Fibroblast of lung (primary cell): ENCODE results near the gene RNASE2. TPM values are rescaled to one million over a fixed set of nuclear protein-coding genes. Genes with fewer than 3 reads are reported as not detected.

Experiments
- DNase-seq, 2 donors: peaks; one replicate each; pipeline versions ENCODE4 v3.0.0 to v3.0.0-alpha.2; 2010; ENCODE audit warnings: low read depth in 2 of 2
- H2AFZ ChIP-seq: 2 replicates; pipeline ENCODE4 v1.5.1; 2012; ENCODE audit warnings: low read length, control low read depth, inconsistent platforms
- H3K27ac ChIP-seq: 2 replicates; pipeline ENCODE4 v1.5.1; 2011; ENCODE audit warnings: low read length, control low read depth; ENCODE audit not compliant: insufficient read depth
- H3K27me3 ChIP-seq: 2 replicates; pipeline ENCODE4 v1.5.1; 2011; ENCODE audit warnings: mild to moderate bottlenecking, low read length; ENCODE audit not compliant: control insufficient read depth, insufficient read depth
- H3K36me3 ChIP-seq: 2 replicates; pipeline ENCODE4 v1.5.1; 2011; ENCODE audit warnings: low read length; ENCODE audit not compliant: control insufficient read depth, insufficient read depth
- H3K4me1 ChIP-seq: 2 replicates; pipeline ENCODE4 v1.5.1; 2011; ENCODE audit warnings: low read length; ENCODE audit not compliant: control insufficient read depth, insufficient read depth; ENCODE audit errors: extremely low read depth
- H3K4me2 ChIP-seq: 2 replicates; pipeline ENCODE4 v1.5.1; 2011; ENCODE audit warnings: low read length, control low read depth; ENCODE audit not compliant: insufficient read depth; ENCODE audit errors: extremely low read depth
- H3K4me3 ChIP-seq, 4 experiments: fragments of 200-600 bp in 1 of 4; sonication (generic) in 1 of 4; replicated peaks in 1 of 4; 2 replicates each; pipeline ENCODE4 v1.5.1; 2011 to 2016; ENCODE audit warnings: low read length in 4 of 4, low read depth in 3 of 4, mild to moderate bottlenecking in 3 of 4, control low read depth in 2 of 4, inconsistent platforms in 1 of 4, mixed read lengths in 1 of 4; ENCODE audit not compliant: insufficient read depth in 1 of 4; ENCODE audit errors: control extremely low read depth in 1 of 4
- H3K79me2 ChIP-seq: 2 replicates; pipeline ENCODE4 v1.5.1; 2012; ENCODE audit warnings: mild to moderate bottlenecking, low read length, inconsistent platforms; ENCODE audit not compliant: control insufficient read depth, insufficient read depth
- H3K9ac ChIP-seq: 2 replicates; pipeline ENCODE4 v1.5.1; 2011; ENCODE audit warnings: mild to moderate bottlenecking, low read length, control low read depth; ENCODE audit not compliant: insufficient read depth
- H3K9me3 ChIP-seq: 2 replicates; pipeline ENCODE4 v1.5.1; 2012; ENCODE audit warnings: low read depth, low read length; ENCODE audit not compliant: control insufficient read depth, insufficient read depth
- H4K20me1 ChIP-seq: 2 replicates; pipeline ENCODE4 v1.5.1; 2011; ENCODE audit warnings: low read length; ENCODE audit not compliant: control insufficient read depth, insufficient read depth; ENCODE audit errors: extremely low read depth
- CTCF ChIP-seq, 2 donors: IDR thresholded peaks in 1 of 2; conservative IDR thresholded peaks in 1 of 2; 1 replicate in 1 of 2; 2 replicates in 1 of 2; pipeline ENCODE4 v1.5.1; 2011 to 2012; ENCODE audit warnings: low read length in 2 of 2, control low read depth in 1 of 2, inconsistent platforms in 1 of 2, low read depth in 1 of 2, mild to moderate bottlenecking in 1 of 2
- EZH2 ChIP-seq: IDR thresholded peaks from 2 replicates; pipeline ENCODE4 v1.5.1; 2012; ENCODE audit warnings: low read length, control low read depth, mild to moderate bottlenecking; ENCODE audit errors: missing control alignments
- polyA plus RNA-seq, 2 donors: library from polyadenylated mRNA; depleted of rRNA in 1 of 2; stranded (reverse) in 1 of 2; unstranded in 1 of 2; fragments of >200 nt; gene quantifications; 2 replicates each; pipeline ENCODE4 v1.2.1, GENCODE V29; 2011 to 2012; ENCODE audit warnings: missing spikeins in 1 of 2
- total RNA-seq: library from RNA; depleted of rRNA; stranded (reverse); fragments of >200 nt; gene quantifications from 2 replicates; pipeline ENCODE4 v1.2.1, GENCODE V29; 2014

The RNASE2 gene
- total and polyA plus RNA-seq, 2 donors (not counting 1 experiment from before 2014, with no cell fraction given): not detected

- Histone ChIP-seq H3K9me3 (no peaks in the 10 kb centered on the region), H3K27me3 (no peaks in the 10 kb centered on the region), H3K36me3 (peaks cover 7% of the 10 kb centered on the region), H3K27ac (no peak overlapping the region), H3K9ac (no peak overlapping the region), H3K4me2 (no peak overlapping the region), H2AFZ (no peak overlapping the region), H3K79me2 (no peaks in the 10 kb centered on the region), H3K4me3 (no peak overlapping the region), H4K20me1 (no peaks in the 10 kb centered on the region), H3K4me1 (no peaks in the 10 kb centered on the region)
- DNase-seq: no peak
- no peak for TF ChIP-seq CTCF (conservative IDR thresholded peaks at IDR 0.05 in 1 of 2, IDR thresholded peaks at IDR 0.05 in 1 of 2; ENCODE audit: low read depth in 1 of 2, low read length in 2 of 2)
- TF ChIP-seq EZH2: no peak
Observed at GRCh38 chr14:20997564-20997963, 42.3 kb downstream of the RNASE2 start.

GRCh38 chr14:20998139-20998538, 42.9 kb downstream of the RNASE2 start:
- no peaks in the 10 kb centered on the region for H3K4me1 ChIP-seq

GRCh38 chr14:20998674-20999366, 43.5 kb downstream of the RNASE2 start, which contains the start of gene SLC39A2:
TSS of gene SLC39A2 (plus strand) at chr14:20999293. CDS start at chr14:20999447, 154 bp downstream.
- H3K27ac ChIP-seq: no peak within 1 kb of the TSS
- H3K9me3 ChIP-seq: no peaks in the 10 kb centered on the region
- no peak within 1 kb of the TSS for H3K4me2 ChIP-seq
- peaks cover 7% of the 10 kb centered on the region for H3K36me3 ChIP-seq
- no peaks in the 10 kb centered on the region for H3K4me1 ChIP-seq
- H4K20me1 ChIP-seq: no peaks in the 10 kb centered on the region
- TF ChIP-seq EZH2 (no peak), CTCF (conservative IDR thresholded peaks at IDR 0.05 in 1 of 2, IDR thresholded peaks at IDR 0.05 in 1 of 2; ENCODE audit: low read depth in 1 of 2, low read length in 2 of 2) (no peak)
- no peak within 1 kb of the TSS for H3K9ac ChIP-seq
- H2AFZ ChIP-seq: no peak within 1 kb of the TSS
- no peaks in the 10 kb centered on the region for H3K27me3 ChIP-seq
- no peak within 1 kb of the TSS for H3K4me3 ChIP-seq
- DNase-seq: peak; percentile 51 to 76
- H3K79me2 ChIP-seq: no peaks in the 10 kb centered on the region

More at GRCh38 chr14:20998139-20998538, 42.9 kb downstream of the RNASE2 start:
- H3K36me3 ChIP-seq: peaks cover 7% of the 10 kb centered on the region
- no peak for DNase-seq
- H3K27ac ChIP-seq: no peak overlapping the region
- H2AFZ ChIP-seq: no peak overlapping the region
- TF ChIP-seq EZH2: no peak
- TF ChIP-seq CTCF (conservative IDR thresholded peaks at IDR 0.05 in 1 of 2, IDR thresholded peaks at IDR 0.05 in 1 of 2; ENCODE audit: low read depth in 1 of 2, low read length in 2 of 2): no peak
- no peak overlapping the region for H3K4me3 ChIP-seq
- H4K20me1 ChIP-seq: no peaks in the 10 kb centered on the region
- H3K4me2 ChIP-seq: no peak overlapping the region
- no peaks in the 10 kb centered on the region for H3K9me3 ChIP-seq
- no peak overlapping the region for H3K9ac ChIP-seq
- no peaks in the 10 kb centered on the region for H3K79me2 ChIP-seq
- no peaks in the 10 kb centered on the region for H3K27me3 ChIP-seq
